ENCODE data around the gene TMX3. TPM values are rescaled to one million over a fixed set of nuclear protein-coding genes. Genes with fewer than 3 reads are reported as not detected.

The TMX3 gene
- total and polyA plus RNA-seq, 2 donors (not counting 1 experiment from before 2014, with no cell fraction given) = 107 TPM

- H4K20me1 ChIP-seq (ENCODE audit: control insufficient read depth, extremely low read depth, insufficient read depth, low read length) = no peaks in the 10 kb centered on the region
- H3K4me1 ChIP-seq (ENCODE audit: control insufficient read depth, extremely low read depth, insufficient read depth, low read length) = no peaks in the 10 kb centered on the region
- H3K9ac ChIP-seq (ENCODE audit: insufficient read depth, low read length) = no peak overlapping the region
- H3K4me3 ChIP-seq (replicated peaks in 1 of 4; ENCODE audit: control extremely low read depth in 1 of 4, insufficient read depth in 1 of 4, low read depth in 3 of 4, low read length in 4 of 4) = no peak overlapping the region
- no peaks in the 10 kb centered on the region for H3K79me2 ChIP-seq (ENCODE audit: control insufficient read depth, insufficient read depth, low read length)
- no peak overlapping the region for H3K4me2 ChIP-seq (ENCODE audit: extremely low read depth, insufficient read depth, low read length)
- H2AFZ ChIP-seq (ENCODE audit: low read length) = no peak overlapping the region
- TF ChIP-seq CTCF (conservative IDR thresholded peaks at IDR 0.05 in 1 of 2, IDR thresholded peaks at IDR 0.05 in 1 of 2; ENCODE audit: low read depth in 1 of 2, low read length in 2 of 2) = no peak
- no peak for TF ChIP-seq EZH2 (IDR thresholded peaks at IDR 0.05; ENCODE audit: low read length, missing control alignments)
- no peaks in the 10 kb centered on the region for H3K9me3 ChIP-seq (ENCODE audit: control insufficient read depth, insufficient read depth, low read depth, low read length)
- H3K27ac ChIP-seq (ENCODE audit: insufficient read depth, low read length) = no peak overlapping the region
- no peak for DNase-seq (ENCODE audit: low read depth in 2 of 2)
- no peaks in the 10 kb centered on the region for H3K36me3 ChIP-seq (ENCODE audit: control insufficient read depth, insufficient read depth, low read length)
- H3K27me3 ChIP-seq (ENCODE audit: control insufficient read depth, insufficient read depth, low read length) = no peaks in the 10 kb centered on the region
Observed at GRCh38 chr18:68728081-68728700, 13.3 kb upstream of the TMX3 start.

GRCh38 chr18:68727506-68727905 lies 12.6 kb upstream of the TMX3 start:
- H2AFZ ChIP-seq (ENCODE audit: low read length) = no peak overlapping the region
- H3K4me2 ChIP-seq (ENCODE audit: extremely low read depth, insufficient read depth, low read length) = no peak overlapping the region
- no peaks in the 10 kb centered on the region for H3K79me2 ChIP-seq (ENCODE audit: control insufficient read depth, insufficient read depth, low read length)
- H4K20me1 ChIP-seq (ENCODE audit: control insufficient read depth, extremely low read depth, insufficient read depth, low read length) = no peaks in the 10 kb centered on the region
- DNase-seq (ENCODE audit: low read depth in 2 of 2) = no peak
- no peak overlapping the region for H3K4me3 ChIP-seq (replicated peaks in 1 of 4; ENCODE audit: control extremely low read depth in 1 of 4, insufficient read depth in 1 of 4, low read depth in 3 of 4, low read length in 4 of 4)
- TF ChIP-seq CTCF (conservative IDR thresholded peaks at IDR 0.05 in 1 of 2, IDR thresholded peaks at IDR 0.05 in 1 of 2; ENCODE audit: low read depth in 1 of 2, low read length in 2 of 2) (no peak), EZH2 (IDR thresholded peaks at IDR 0.05; ENCODE audit: low read length, missing control alignments) (no peak)
- no peaks in the 10 kb centered on the region for H3K27me3 ChIP-seq (ENCODE audit: control insufficient read depth, insufficient read depth, low read length)
- no peaks in the 10 kb centered on the region for H3K36me3 ChIP-seq (ENCODE audit: control insufficient read depth, insufficient read depth, low read length)
- no peaks in the 10 kb centered on the region for H3K9me3 ChIP-seq (ENCODE audit: control insufficient read depth, insufficient read depth, low read depth, low read length)
- H3K27ac ChIP-seq (ENCODE audit: insufficient read depth, low read length) = no peak overlapping the region
- no peaks in the 10 kb centered on the region for H3K4me1 ChIP-seq (ENCODE audit: control insufficient read depth, extremely low read depth, insufficient read depth, low read length)
- no peak overlapping the region for H3K9ac ChIP-seq (ENCODE audit: insufficient read depth, low read length)

GRCh38 chr18:68725346-68725745 lies 10.4 kb upstream of the TMX3 start:
- Histone ChIP-seq H4K20me1 (ENCODE audit: control insufficient read depth, extremely low read depth, insufficient read depth, low read length) (no peaks in the 10 kb centered on the region), H2AFZ (ENCODE audit: low read length) (no peak overlapping the region), H3K36me3 (ENCODE audit: control insufficient read depth, insufficient read depth, low read length) (no peaks in the 10 kb centered on the region), H3K9me3 (ENCODE audit: control insufficient read depth, insufficient read depth, low read depth, low read length) (no peaks in the 10 kb centered on the region), H3K27me3 (ENCODE audit: control insufficient read depth, insufficient read depth, low read length) (no peaks in the 10 kb centered on the region), H3K9ac (ENCODE audit: insufficient read depth, low read length) (no peak overlapping the region), H3K4me3 (replicated peaks in 1 of 4; ENCODE audit: control extremely low read depth in 1 of 4, insufficient read depth in 1 of 4, low read depth in 3 of 4, low read length in 4 of 4) (no peak overlapping the region), H3K4me1 (ENCODE audit: control insufficient read depth, extremely low read depth, insufficient read depth, low read length) (no peaks in the 10 kb centered on the region), H3K79me2 (ENCODE audit: control insufficient read depth, insufficient read depth, low read length) (no peaks in the 10 kb centered on the region), H3K27ac (ENCODE audit: insufficient read depth, low read length) (no peak overlapping the region), H3K4me2 (ENCODE audit: extremely low read depth, insufficient read depth, low read length) (no peak overlapping the region)
- no peak for TF ChIP-seq CTCF (conservative IDR thresholded peaks at IDR 0.05 in 1 of 2, IDR thresholded peaks at IDR 0.05 in 1 of 2; ENCODE audit: low read depth in 1 of 2, low read length in 2 of 2)
- no peak for TF ChIP-seq EZH2 (IDR thresholded peaks at IDR 0.05; ENCODE audit: low read length, missing control alignments)
- DNase-seq (ENCODE audit: low read depth in 2 of 2) = peak in 1 of 2 donors; percentile 84

Measured in fibroblast of lung (primary cell).